Spleen (tissue), 11 donors: ENCODE data around the gene PGLYRP2. TPM values are rescaled to one million over a fixed set of nuclear protein-coding genes. Genes with fewer than 3 reads are reported as not detected.

Experiments used
- DNase-seq: peaks from one replicate; pipeline ENCODE4 v3.0.0-alpha.2; 2020
- H3K27ac ChIP-seq, 8 donors: fragments of 200-600 bp; sonication (generic) in 7 of 8; 1 replicate in 4 of 8; 2 replicates in 4 of 8; pipeline versions ENCODE4 v1.5.0 to v1.8.0; 2016 to 2021; ENCODE audit warnings: inconsistent platforms in 4 of 8, mild to moderate bottlenecking in 4 of 8, moderate library complexity in 1 of 8
- H3K27me3 ChIP-seq, 7 donors: fragments of 200-600 bp; sonication (generic) in 6 of 7; replicated peaks in 1 of 7; 1 replicate in 4 of 7; 2 replicates in 3 of 7; pipeline versions ENCODE4 v1.5.0 to v1.8.0; 2016 to 2021; ENCODE audit warnings: inconsistent platforms in 3 of 7, mild to moderate bottlenecking in 1 of 7
- H3K36me3 ChIP-seq, 6 donors: fragments of 200-600 bp; sonication (generic) in 5 of 6; 1 replicate in 4 of 6; 2 replicates in 2 of 6; pipeline versions ENCODE4 v1.5.0 to v1.8.0; 2016 to 2021; ENCODE audit warnings: inconsistent platforms in 2 of 6
- H3K4me1 ChIP-seq, 6 donors: fragments of 200-600 bp; sonication (generic) in 5 of 6; 1 replicate in 3 of 6; 2 replicates in 3 of 6; pipeline versions ENCODE4 v1.5.0 to v1.8.0; 2016 to 2021; ENCODE audit warnings: inconsistent platforms in 3 of 6
- H3K4me3 ChIP-seq, 8 donors: fragments of 200-600 bp; sonication (generic) in 7 of 8; 1 replicate in 4 of 8; 2 replicates in 4 of 8; pipeline versions ENCODE4 v1.5.0 to v1.8.0; 2016 to 2021; ENCODE audit warnings: inconsistent platforms in 4 of 8, mild to moderate bottlenecking in 4 of 8, moderate library complexity in 2 of 8
- H3K9me3 ChIP-seq, 8 donors: fragments of 200-600 bp; sonication (generic) in 7 of 8; 1 replicate in 4 of 8; 2 replicates in 4 of 8; pipeline versions ENCODE4 v1.5.0 to v1.8.0; 2016 to 2021; ENCODE audit warnings: inconsistent platforms in 4 of 8
- POLR2A ChIP-seq, 3 donors: fragments of 450-650 bp; IDR thresholded peaks; one replicate each; pipeline ENCODE4 v1.5.1; 2017; ENCODE audit warnings: antibody characterized with exemption in 3 of 3, mild to moderate bottlenecking in 1 of 3
- POLR2AphosphoS5 ChIP-seq, 3 donors: sonication (generic); formaldehyde crosslinking; IDR thresholded peaks; one replicate each; pipeline ENCODE4 v1.5.1; 2017; ENCODE audit warnings: antibody characterized with exemption in 3 of 3
- WGBS, 5 donors: extraction: QIAGEN DNeasy Blood & Tissue Kit in 3 of 5; methylation state at CpG; one replicate each; pipeline versions ENCODE4 v1.1.5 to v1.1.7; 2013 to 2018; 5-methylcytosine and 5-hydroxymethylcytosine counted together
- intact Hi-C: fragments of 100-400 bp; cut with DNase I; formaldehyde crosslinking; loops from one replicate; pipeline ENCODE4 v1.15.0; 2023; ENCODE audit warnings: low total_unique reads
- polyA plus RNA-seq, 3 donors: library from polyadenylated mRNA; stranded (reverse); fragments of 200-250 nt; gene quantifications; one replicate each; pipeline ENCODE4 v1.2.1, GENCODE V29; 2013
- total RNA-seq, 7 donors: library from RNA; depleted of rRNA in 3 of 7; stranded (reverse); fragments of >200 nt in 3 of 7; fragmentation: NEBNext Ultra II Directional in 4 of 7; extraction: Animal tissue kit (Norgen Biotek cat#: 25700) in 4 of 7; gene quantifications; one replicate each; pipeline versions ENCODE4 v1.1.0 to v1.2.1, GENCODE V29; 2016 to 2021
- TF ChIP-seq, protein P1 (sequence below), 11 experiments: fragments of 200-600 bp in 7 of 11; fragments of 450-650 bp in 4 of 11; sonication (generic) in 4 of 11; IDR thresholded peaks in 8 of 11; conservative IDR thresholded peaks in 3 of 11; 1 replicate in 7 of 11; 2 replicates in 4 of 11; pipeline versions ENCODE4 v1.4.0 to v1.8.0; 2016 to 2021; ENCODE audit warnings: antibody characterized with exemption in 11 of 11, inconsistent platforms in 4 of 11, mild to moderate bottlenecking in 1 of 11
- donor health status: healthy with polysubstance abuse.
- donor health status: DM: no; HTN: no; CAD: no; lungs with moderate emphysema.
- donor health status: DM: no; HTN: no; CAD: no.
- donor health status: Bipolar disorder and iron deficiency.
- donor health status: healthy.
- donor health status: DM: no; HTN: no; CAD: no.
- donor health status: DM: yes; HTN: yes; CAD: no.

The PGLYRP2 gene
- total and polyA plus RNA-seq, 10 donors = 0.02 to 0.16 (median 0.08) TPM; not detected in 6

DNA sequence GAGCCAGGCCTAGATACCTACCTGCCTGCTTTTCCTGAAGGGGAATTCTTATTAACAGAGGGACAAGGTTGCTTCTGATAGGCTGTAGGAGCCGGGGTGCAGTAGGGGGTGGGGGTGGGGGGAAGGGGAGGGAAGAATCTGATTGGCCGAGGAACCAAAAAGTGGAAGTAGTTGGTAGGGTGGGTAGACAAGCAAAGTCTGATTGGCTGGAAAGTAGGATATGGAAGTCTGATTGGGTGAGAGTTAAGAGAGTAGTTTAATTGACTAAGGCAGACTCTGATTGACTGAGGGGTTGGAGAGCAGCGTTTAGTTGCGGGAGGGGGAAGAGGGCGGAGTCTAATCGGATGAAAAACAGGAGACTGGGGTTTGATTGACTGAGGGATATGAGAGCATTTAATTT lies 19.6 kb upstream of the PGLYRP2 start:
- H3K36me3 ChIP-seq = no peaks in the 10 kb centered on the region
- WGBS, 5 donors = 63 to 78% (median 67%) methylated on average over 6 of the region's 6 CpGs
- H3K27me3 ChIP-seq = peaks cover 0 to 24% (median 0%) of the 10 kb centered on the region in 7 donors
- H3K4me1 ChIP-seq = no peaks in the 10 kb centered on the region
- intact Hi-C loops = no loop called here
- H3K9me3 ChIP-seq = no peaks in the 10 kb centered on the region
- TF ChIP-seq, protein P1, sequence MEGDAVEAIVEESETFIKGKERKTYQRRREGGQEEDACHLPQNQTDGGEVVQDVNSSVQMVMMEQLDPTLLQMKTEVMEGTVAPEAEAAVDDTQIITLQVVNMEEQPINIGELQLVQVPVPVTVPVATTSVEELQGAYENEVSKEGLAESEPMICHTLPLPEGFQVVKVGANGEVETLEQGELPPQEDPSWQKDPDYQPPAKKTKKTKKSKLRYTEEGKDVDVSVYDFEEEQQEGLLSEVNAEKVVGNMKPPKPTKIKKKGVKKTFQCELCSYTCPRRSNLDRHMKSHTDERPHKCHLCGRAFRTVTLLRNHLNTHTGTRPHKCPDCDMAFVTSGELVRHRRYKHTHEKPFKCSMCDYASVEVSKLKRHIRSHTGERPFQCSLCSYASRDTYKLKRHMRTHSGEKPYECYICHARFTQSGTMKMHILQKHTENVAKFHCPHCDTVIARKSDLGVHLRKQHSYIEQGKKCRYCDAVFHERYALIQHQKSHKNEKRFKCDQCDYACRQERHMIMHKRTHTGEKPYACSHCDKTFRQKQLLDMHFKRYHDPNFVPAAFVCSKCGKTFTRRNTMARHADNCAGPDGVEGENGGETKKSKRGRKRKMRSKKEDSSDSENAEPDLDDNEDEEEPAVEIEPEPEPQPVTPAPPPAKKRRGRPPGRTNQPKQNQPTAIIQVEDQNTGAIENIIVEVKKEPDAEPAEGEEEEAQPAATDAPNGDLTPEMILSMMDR (IDR thresholded peaks at IDR 0.05 in 8 of 11, conservative IDR thresholded peaks at IDR 0.05 in 3 of 11) = no peak
- TF ChIP-seq POLR2AphosphoS5 (IDR thresholded peaks at IDR 0.05) (no peak), POLR2A (IDR thresholded peaks at IDR 0.05) (no peak)
- DNase-seq = no peak
- no peak overlapping the region for H3K27ac ChIP-seq
- H3K4me3 ChIP-seq = no peak overlapping the region

DNA sequence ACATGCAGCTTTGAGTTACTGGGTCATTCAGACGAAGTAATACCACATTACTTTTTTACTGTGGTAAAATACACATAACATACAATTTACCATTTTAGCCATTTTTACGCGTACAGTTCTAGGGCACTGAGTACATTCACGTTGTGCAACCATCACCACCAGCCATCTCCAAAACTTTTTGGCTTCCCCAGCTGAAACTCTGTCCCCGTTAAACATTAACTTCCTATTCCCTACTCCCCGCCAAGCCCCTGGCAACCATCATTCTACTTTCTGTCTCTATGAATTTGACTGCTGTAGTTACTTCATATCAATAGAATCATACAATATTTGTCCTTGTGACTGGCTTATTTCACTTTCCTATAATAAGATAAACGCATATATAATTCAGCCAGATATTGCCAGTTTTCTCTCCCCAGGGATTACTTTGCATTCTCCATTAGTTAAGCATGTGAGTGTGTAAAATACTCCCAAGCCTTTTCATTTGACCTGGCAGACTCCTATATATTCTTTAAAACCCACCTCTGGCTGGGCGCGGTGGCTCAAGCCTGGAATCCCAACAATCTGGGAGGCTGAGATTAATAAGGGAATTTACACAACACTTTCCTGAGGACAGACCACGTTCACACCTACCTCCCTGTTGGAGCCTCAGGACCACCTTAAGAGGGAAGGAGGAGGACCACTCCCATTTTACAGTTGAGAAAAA lies 19.0 kb upstream of the PGLYRP2 start:
- TF ChIP-seq POLR2A (IDR thresholded peaks at IDR 0.05) (no peak), POLR2AphosphoS5 (IDR thresholded peaks at IDR 0.05) (no peak)
- TF ChIP-seq, protein P1 (IDR thresholded peaks at IDR 0.05 in 8 of 11, conservative IDR thresholded peaks at IDR 0.05 in 3 of 11) = no peak
- Histone ChIP-seq H3K9me3 (no peaks in the 10 kb centered on the region), H3K36me3 (no peaks in the 10 kb centered on the region), H3K4me3 (no peak overlapping the region), H3K27me3 (peaks cover 0 to 20% (median 0%) of the 10 kb centered on the region in 7 donors), H3K4me1 (no peaks in the 10 kb centered on the region), H3K27ac (no peak overlapping the region)
- intact Hi-C loops = no loop called here
- DNase-seq = no peak
- WGBS, 5 donors = 73 to 86% (median 77%) methylated on average over 10 of the region's 10 CpGs

DNA sequence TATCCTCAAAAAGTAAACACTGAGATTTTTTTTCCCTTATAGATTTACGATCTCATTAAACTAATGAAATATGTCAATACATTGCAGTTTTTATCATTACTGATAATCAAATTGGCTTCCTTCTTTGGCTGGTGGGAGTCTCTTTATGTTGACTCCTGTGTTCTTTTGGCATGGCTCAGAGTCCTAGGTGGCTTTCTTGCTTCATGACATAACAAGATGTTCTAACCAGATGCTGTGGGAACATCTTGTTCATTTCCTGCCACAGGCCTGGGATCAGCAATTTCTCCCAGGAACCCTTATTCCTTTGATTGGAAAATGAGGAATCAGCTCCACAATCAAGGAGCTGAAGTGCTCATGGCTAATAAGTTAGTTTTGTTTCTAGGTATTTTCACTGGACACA lies 15.8 kb upstream of the PGLYRP2 start:
- no peaks in the 10 kb centered on the region for H3K9me3 ChIP-seq
- DNase-seq = no peak
- no peaks in the 10 kb centered on the region for H3K36me3 ChIP-seq
- WGBS, 5 donors = 93 to 100% (median 100%) methylated on average over 1 of the region's 1 CpG
- no peaks in the 10 kb centered on the region for H3K4me1 ChIP-seq
- no peak overlapping the region for H3K4me3 ChIP-seq
- H3K27me3 ChIP-seq = peaks cover 0 to 9% (median 0%) of the 10 kb centered on the region in 7 donors
- no peak for TF ChIP-seq POLR2A (IDR thresholded peaks at IDR 0.05)
- TF ChIP-seq POLR2AphosphoS5 (IDR thresholded peaks at IDR 0.05) = no peak
- TF ChIP-seq, protein P1 (IDR thresholded peaks at IDR 0.05 in 8 of 11, conservative IDR thresholded peaks at IDR 0.05 in 3 of 11) = no peak
- intact Hi-C loops = no loop called here
- H3K27ac ChIP-seq = no peak overlapping the region

DNA sequence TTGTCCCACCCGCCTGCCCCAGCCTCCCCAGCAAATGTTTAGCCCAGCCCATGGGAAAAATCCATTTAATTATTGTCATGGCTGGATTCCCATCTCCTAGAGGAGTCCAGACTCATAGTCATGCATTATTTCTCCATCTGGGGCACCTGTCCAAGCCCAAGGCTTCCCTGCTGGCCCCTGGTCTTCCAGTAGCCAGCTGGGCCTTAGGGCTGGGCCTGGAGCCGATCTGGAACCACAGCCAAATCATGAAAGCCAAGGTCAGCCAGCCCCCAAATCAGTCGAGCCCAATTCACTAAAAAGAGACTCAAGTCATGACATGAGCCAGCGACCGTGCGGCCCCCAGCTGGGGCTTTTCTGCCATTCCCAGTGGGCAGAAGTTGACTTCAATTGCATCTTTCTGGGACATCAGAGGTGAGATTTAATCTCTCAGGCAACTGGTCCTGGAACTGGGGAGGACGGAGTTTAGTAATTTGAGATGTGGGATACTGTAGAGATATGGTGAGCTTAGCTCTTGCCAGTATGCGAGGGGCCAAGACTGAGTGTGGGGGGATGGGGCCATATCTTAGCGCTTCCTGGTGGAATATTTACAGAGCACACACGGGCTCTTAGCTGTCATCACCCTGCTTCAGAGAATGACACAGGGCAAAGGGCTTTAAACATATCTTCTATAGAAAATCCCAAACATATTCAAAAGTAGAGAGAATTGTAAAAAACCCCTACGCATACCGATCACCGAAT lies 9.4 kb upstream of the PGLYRP2 start:
- 85 to 90% (median 86%) methylated on average over 11 to 13 of the region's 13 CpGs for WGBS, 5 donors
- Histone ChIP-seq H3K4me3 (no peak overlapping the region), H3K9me3 (peaks cover 0 to 7% (median 0%) of the 10 kb centered on the region in 8 donors), H3K4me1 (no peaks in the 10 kb centered on the region), H3K27me3 (no peaks in the 10 kb centered on the region), H3K36me3 (no peaks in the 10 kb centered on the region), H3K27ac (no peak overlapping the region)
- intact Hi-C loops = no loop called here
- TF ChIP-seq POLR2A (IDR thresholded peaks at IDR 0.05) = no peak
- TF ChIP-seq, protein P1 (IDR thresholded peaks at IDR 0.05 in 8 of 11, conservative IDR thresholded peaks at IDR 0.05 in 3 of 11) = no peak
- no peak for TF ChIP-seq POLR2AphosphoS5 (IDR thresholded peaks at IDR 0.05)
- no peak for DNase-seq
